ENCODE data around the gene PCDHGC4. TPM values are rescaled to one million over a fixed set of nuclear protein-coding genes. Genes with fewer than 3 reads are reported as not detected.

The PCDHGC4 gene
- total RNA-seq, 4 donors from 2014 or later: 0.31 to 20.4 (median 1.7) TPM; not detected in 1

- peaks cover 0 to 24% of the 10 kb centered on the region in 2 donors for H3K36me3 ChIP-seq
- no peaks in the 10 kb centered on the region for H3K9me3 ChIP-seq
- peaks cover 97 to 99% of the 10 kb centered on the region in 2 donors for H3K4me1 ChIP-seq
- peak overlapping the region; percentile 87 to 92 (median 90) for H3K27ac ChIP-seq
- H3K4me3 ChIP-seq: no peak overlapping the region
- TF ChIP-seq, protein P1, sequence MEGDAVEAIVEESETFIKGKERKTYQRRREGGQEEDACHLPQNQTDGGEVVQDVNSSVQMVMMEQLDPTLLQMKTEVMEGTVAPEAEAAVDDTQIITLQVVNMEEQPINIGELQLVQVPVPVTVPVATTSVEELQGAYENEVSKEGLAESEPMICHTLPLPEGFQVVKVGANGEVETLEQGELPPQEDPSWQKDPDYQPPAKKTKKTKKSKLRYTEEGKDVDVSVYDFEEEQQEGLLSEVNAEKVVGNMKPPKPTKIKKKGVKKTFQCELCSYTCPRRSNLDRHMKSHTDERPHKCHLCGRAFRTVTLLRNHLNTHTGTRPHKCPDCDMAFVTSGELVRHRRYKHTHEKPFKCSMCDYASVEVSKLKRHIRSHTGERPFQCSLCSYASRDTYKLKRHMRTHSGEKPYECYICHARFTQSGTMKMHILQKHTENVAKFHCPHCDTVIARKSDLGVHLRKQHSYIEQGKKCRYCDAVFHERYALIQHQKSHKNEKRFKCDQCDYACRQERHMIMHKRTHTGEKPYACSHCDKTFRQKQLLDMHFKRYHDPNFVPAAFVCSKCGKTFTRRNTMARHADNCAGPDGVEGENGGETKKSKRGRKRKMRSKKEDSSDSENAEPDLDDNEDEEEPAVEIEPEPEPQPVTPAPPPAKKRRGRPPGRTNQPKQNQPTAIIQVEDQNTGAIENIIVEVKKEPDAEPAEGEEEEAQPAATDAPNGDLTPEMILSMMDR (IDR thresholded peaks at IDR 0.05 in 4 of 5, conservative IDR thresholded peaks at IDR 0.05 in 1 of 5): no peak
- no peak for TF ChIP-seq POLR2A (IDR thresholded peaks at IDR 0.05)
- DNase-seq (peak in 1 of 2 donors; percentile 49), ATAC-seq (no peak)
- no peaks in the 10 kb centered on the region for H3K27me3 ChIP-seq
- intact Hi-C loops (cut with DNase I; ENCODE audit: low total_unique reads) (no loop called here), in situ Hi-C loops (cut with MboI; ENCODE audit: low sequenced_read_pairs in 4 of 4) (no loop called here)
Observed at GRCh38 chr5:141518618-141519015, 33.8 kb downstream of the PCDHGC4 start.

DNA sequence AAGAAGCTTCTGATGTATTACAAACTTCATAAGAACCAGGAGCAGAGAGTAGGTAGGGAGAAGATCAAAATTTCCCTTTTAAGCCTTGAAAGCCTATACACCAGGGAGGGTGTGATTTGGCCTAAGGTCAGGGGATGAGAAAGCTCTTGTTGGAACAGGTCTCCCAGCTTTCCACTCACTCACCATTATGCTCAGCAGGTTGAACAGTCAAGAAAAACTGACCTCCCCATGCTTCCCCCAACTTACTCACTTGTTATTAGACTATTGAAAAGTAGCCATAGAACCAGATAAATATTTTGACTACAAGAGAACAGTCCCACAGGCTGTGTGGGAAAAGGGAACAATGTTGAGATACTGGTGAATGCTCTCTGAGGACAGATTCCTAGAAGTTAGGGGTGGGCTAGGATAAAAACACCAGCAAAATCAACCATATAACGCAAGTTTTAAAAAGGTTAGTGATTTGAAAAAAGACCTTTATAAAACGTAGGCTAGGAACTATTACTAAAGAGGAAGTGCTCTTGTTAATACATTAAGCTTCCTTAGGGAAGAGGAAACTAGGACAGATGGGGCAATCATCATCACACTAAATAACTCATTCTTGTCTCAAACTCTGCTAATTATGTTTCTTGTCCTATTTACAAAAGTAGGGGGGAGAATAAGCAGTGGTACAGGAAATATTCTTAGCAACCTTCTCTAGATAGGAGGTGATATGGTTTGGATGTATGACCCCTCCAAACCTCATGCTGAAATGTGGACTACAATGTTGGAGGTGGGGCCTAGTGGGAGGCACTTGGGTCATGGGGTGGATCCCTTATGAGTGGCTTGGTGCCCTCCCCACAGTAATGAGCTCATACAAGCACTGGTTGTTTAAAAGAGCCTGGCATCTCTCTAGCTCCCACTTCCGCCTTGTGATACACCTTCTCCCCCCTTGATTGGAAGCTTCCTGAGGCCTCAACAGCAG is 35.1 kb downstream of the PCDHGC4 start:
- Histone ChIP-seq H3K27ac (peak overlapping the region; percentile 87 to 92 (median 90)), H3K27me3 (no peaks in the 10 kb centered on the region), H3K36me3 (peaks cover 0 to 30% of the 10 kb centered on the region in 2 donors), H3K4me1 (peaks cover 95 to 97% of the 10 kb centered on the region in 2 donors), H3K4me3 (no peak overlapping the region), H3K9me3 (no peaks in the 10 kb centered on the region)
- ATAC-seq (no peak), DNase-seq (no peak)
- intact Hi-C loops (cut with DNase I; ENCODE audit: low total_unique reads) (loop anchor here (5.0 kb wide), 2 partner anchors 97 to 1877 kb away; partner anchors contain the start of gene DIAPH1), in situ Hi-C loops (cut with MboI; ENCODE audit: low sequenced_read_pairs in 4 of 4) (loop anchor here in 1 of 4 donors (5.0 kb wide), 2 partner anchors 42 to 43 kb away; partner anchors contain the start of gene PCDHGC3)
- TF ChIP-seq, protein P1 (IDR thresholded peaks at IDR 0.05 in 4 of 5, conservative IDR thresholded peaks at IDR 0.05 in 1 of 5): no peak
- no peak for TF ChIP-seq POLR2A (IDR thresholded peaks at IDR 0.05)

- Histone ChIP-seq H3K4me1 (peaks cover 80 to 91% of the 10 kb centered on the region in 2 donors), H3K27ac (peak overlapping the region; percentile 87 to 92 (median 90)), H3K9me3 (no peaks in the 10 kb centered on the region), H3K27me3 (no peaks in the 10 kb centered on the region), H3K4me3 (no peak overlapping the region), H3K36me3 (peaks cover 0 to 37% of the 10 kb centered on the region in 2 donors)
- in situ Hi-C loops (cut with MboI; ENCODE audit: low sequenced_read_pairs in 4 of 4) (loop anchor here in 1 of 4 donors (5.0 kb wide), 2 partner anchors 41 to 44 kb away; partner anchors contain the start of gene PCDHGC3), intact Hi-C loops (cut with DNase I; ENCODE audit: low total_unique reads) (loop anchor here (5.0 kb wide), 2 partner anchors 96 to 1876 kb away; partner anchors contain the start of gene DIAPH1)
- DNase-seq (peak; percentile 59 to 62), ATAC-seq (peak; percentile 81 to 91)
- TF ChIP-seq, protein P1 (IDR thresholded peaks at IDR 0.05 in 4 of 5, conservative IDR thresholded peaks at IDR 0.05 in 1 of 5): no peak
- peak in 1 of 2 donors; percentile 38 for TF ChIP-seq POLR2A (IDR thresholded peaks at IDR 0.05)
Observed at GRCh38 chr5:141521244-141521781, 36.5 kb downstream of the PCDHGC4 start.

DNA sequence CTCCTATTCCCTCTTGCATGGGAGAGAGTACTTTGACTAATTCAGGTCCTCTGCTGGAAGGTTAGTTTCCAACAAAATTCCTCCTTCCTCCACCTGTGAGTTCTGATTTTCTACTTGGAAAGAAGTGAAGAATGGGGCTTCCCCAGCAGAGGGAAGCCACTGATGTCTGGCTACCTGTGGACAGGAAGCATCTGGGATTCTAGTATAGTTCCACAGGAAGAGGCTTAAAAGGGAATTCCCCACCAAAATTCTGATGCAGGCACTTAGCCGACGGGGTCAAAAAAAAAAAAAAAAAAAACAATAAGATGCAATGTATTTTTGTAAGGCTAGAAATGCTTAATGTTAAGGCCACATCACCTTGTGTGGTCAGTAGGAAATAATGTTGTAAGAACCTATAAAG is 37.5 kb downstream of the PCDHGC4 start:
- Histone ChIP-seq H3K4me1 (peaks cover 71 to 82% of the 10 kb centered on the region in 2 donors), H3K4me3 (no peak overlapping the region), H3K9me3 (no peaks in the 10 kb centered on the region), H3K27ac (peak overlapping the region; percentile 87 to 92 (median 90)), H3K36me3 (peaks cover 0 to 38% of the 10 kb centered on the region in 2 donors), H3K27me3 (no peaks in the 10 kb centered on the region)
- DNase-seq: no peak
- no peak for TF ChIP-seq POLR2A (IDR thresholded peaks at IDR 0.05)
- TF ChIP-seq, protein P1 (IDR thresholded peaks at IDR 0.05 in 4 of 5, conservative IDR thresholded peaks at IDR 0.05 in 1 of 5): no peak
- intact Hi-C loops (cut with DNase I; ENCODE audit: low total_unique reads): loop anchor here (1.0 to 5.0 kb wide), 3 partner anchors 95 to 1875 kb away; partner anchors contain the start of genes DIAPH1 and TAF7
- no peak for ATAC-seq
- in situ Hi-C loops (cut with MboI; ENCODE audit: low sequenced_read_pairs in 4 of 4): loop anchor here in 1 of 4 donors (5.0 kb wide), 2 partner anchors 40 to 45 kb away; partner anchors contain the start of gene PCDHGC3
